Sigmoid colon (tissue), 4 donors: Measurements from ENCODE around the gene GPR142.

Source experiments
- CTCF ChIP-seq, 4 experiments: fragments of 450-650 bp in 3 of 4; fragments of 200-600 bp in 1 of 4; IDR thresholded peaks; one replicate each; pipeline ENCODE4 v1.5.1; 2016 to 2019; ENCODE audit warnings: antibody characterized with exemption in 4 of 4, mild to moderate bottlenecking in 3 of 4, moderate library complexity in 2 of 4
- EP300 ChIP-seq, 4 donors: sonication (generic); formaldehyde crosslinking; IDR thresholded peaks; one replicate each; pipeline ENCODE4 v1.6.1; 2017; ENCODE audit warnings: antibody characterized with exemption in 4 of 4
- POLR2A ChIP-seq, 2 donors: fragments of 450-650 bp; IDR thresholded peaks; one replicate each; pipeline ENCODE4 v1.6.1; 2016; ENCODE audit warnings: antibody characterized with exemption in 2 of 2, mild to moderate bottlenecking in 2 of 2, moderate library complexity in 2 of 2
- POLR2AphosphoS5 ChIP-seq, 4 donors: sonication (generic); formaldehyde crosslinking; IDR thresholded peaks; one replicate each; pipeline ENCODE4 v1.6.1; 2017; ENCODE audit warnings: antibody characterized with exemption in 4 of 4

DNA sequence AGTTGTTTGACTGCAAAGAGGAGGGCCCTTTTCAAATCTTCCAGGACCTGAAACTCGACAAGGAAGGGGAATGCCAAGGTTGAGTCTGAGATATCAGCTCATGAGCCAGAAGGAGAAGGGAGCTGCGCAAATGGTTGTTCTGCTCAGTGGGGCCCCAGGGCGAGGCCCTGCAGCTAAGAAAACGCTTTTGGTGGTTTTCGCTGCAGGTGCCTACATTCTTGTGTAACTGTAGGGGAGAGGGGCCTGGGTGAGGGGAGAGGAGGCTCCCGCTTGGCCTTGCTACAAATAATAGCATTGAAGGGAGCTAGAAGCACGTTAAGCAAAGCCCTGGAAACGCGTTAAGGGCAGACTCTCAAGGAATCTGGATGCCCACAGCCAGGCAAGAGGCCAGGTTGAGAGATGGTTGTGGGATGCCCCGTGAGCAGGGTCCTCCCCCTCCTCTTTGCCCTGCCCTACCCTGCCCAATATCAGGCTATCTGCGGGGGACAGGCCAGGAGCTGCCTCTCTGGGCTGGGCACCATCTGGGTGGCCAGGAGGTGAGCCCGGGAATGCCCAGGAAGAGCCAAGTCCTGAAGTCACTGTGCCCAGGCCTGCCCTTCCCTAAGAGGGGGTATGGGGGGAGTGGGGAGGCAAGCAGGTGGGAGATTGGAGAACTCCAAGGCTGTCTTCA lies 21.9 kb downstream of the GPR142 start:
- TF ChIP-seq POLR2A (IDR thresholded peaks at IDR 0.05) (no peak), CTCF (IDR thresholded peaks at IDR 0.05) (no peak), EP300 (IDR thresholded peaks at IDR 0.05) (no peak), POLR2AphosphoS5 (IDR thresholded peaks at IDR 0.05) (no peak)
